ENCODE measurements around the gene NFAM1.

GRCh38 chr22:42368379-42369249 lies 63.6 kb downstream of the NFAM1 start:
- TF ChIP-seq POLR2A (IDR thresholded peaks at IDR 0.05) (no peak), CTCF (IDR thresholded peaks at IDR 0.05) (no peak)

Measured in uterus (tissue), 2 donors.